Activated naive CD8-positive, alpha-beta T cell (primary cell): ENCODE measurements around the gene NRF1.
"Not testable (repeated sequence)": the region's sequence is repeated elsewhere in the genome, so short reads cannot be mapped to it uniquely, and the experiment has no call there.

Experiments
- H3K27ac Mint-ChIP-seq: one replicate; pipeline ENCODE4 v1.8.0; 2021; ENCODE audit warnings: mixed read lengths
- H3K27me3 Mint-ChIP-seq: one replicate; pipeline ENCODE4 v1.8.0; 2021; ENCODE audit warnings: mixed read lengths
- H3K36me3 Mint-ChIP-seq: one replicate; pipeline ENCODE4 v1.8.0; 2021; ENCODE audit warnings: mixed read lengths
- H3K4me1 Mint-ChIP-seq: one replicate; pipeline ENCODE4 v1.8.0; 2021; ENCODE audit warnings: low read depth, mixed read lengths
- H3K4me3 Mint-ChIP-seq: one replicate; pipeline ENCODE4 v1.8.0; 2021; ENCODE audit warnings: mild to moderate bottlenecking, mixed read lengths
- H3K9me3 Mint-ChIP-seq: one replicate; pipeline ENCODE4 v1.8.0; 2021; ENCODE audit warnings: low read depth, mixed read lengths

The NRF1 gene

GRCh38 chr7:129789000-129789399 lies 177.5 kb downstream of the NRF1 start:
- Mint-ChIP-seq H3K36me3 (no peaks in the 10 kb centered on the region), H3K9me3 (no peaks in the 10 kb centered on the region), H3K4me1 (peaks cover 17% of the 10 kb centered on the region), H3K27ac (no peak overlapping the region), H3K4me3 (no peak overlapping the region), H3K27me3 (peaks cover 27% of the 10 kb centered on the region)

GRCh38 chr7:129789652-129790051 lies 178.1 kb downstream of the NRF1 start:
- Mint-ChIP-seq H3K4me1 (peaks cover 17% of the 10 kb centered on the region), H3K9me3 (no peaks in the 10 kb centered on the region), H3K36me3 (no peaks in the 10 kb centered on the region), H3K4me3 (no peak overlapping the region), H3K27ac (no peak overlapping the region), H3K27me3 (peaks cover 27% of the 10 kb centered on the region)

- H3K36me3 Mint-ChIP-seq: no peaks in the 10 kb centered on the region
- peaks cover 26% of the 10 kb centered on the region for H3K27me3 Mint-ChIP-seq
These were observed 178.6 kb downstream of the NRF1 start for GRCh38 chr7:129790136-129790535.

GRCh38 chr7:129792721-129793120 lies 181.2 kb downstream of the NRF1 start:
- no peaks in the 10 kb centered on the region for H3K4me1 Mint-ChIP-seq
- H3K4me3 Mint-ChIP-seq: no peak overlapping the region
- peaks cover 13% of the 10 kb centered on the region for H3K27me3 Mint-ChIP-seq
- H3K9me3 Mint-ChIP-seq: no peaks in the 10 kb centered on the region
- H3K36me3 Mint-ChIP-seq: no peaks in the 10 kb centered on the region
- no peak overlapping the region for H3K27ac Mint-ChIP-seq

More at GRCh38 chr7:129790136-129790535, 178.6 kb downstream of the NRF1 start:
- Mint-ChIP-seq H3K4me1 (peaks cover 13% of the 10 kb centered on the region), H3K9me3 (no peaks in the 10 kb centered on the region), H3K27ac (no peak overlapping the region), H3K4me3 (no peak overlapping the region)

- Mint-ChIP-seq H3K4me3 (no peak overlapping the region), H3K27ac (no peak overlapping the region), H3K36me3 (no peaks in the 10 kb centered on the region), H3K27me3 (peaks cover 11% of the 10 kb centered on the region), H3K9me3 (no peaks in the 10 kb centered on the region), H3K4me1 (no peaks in the 10 kb centered on the region)
These were observed 182.2 kb downstream of the NRF1 start for GRCh38 chr7:129793506-129794310.

GRCh38 chr7:129794461-129794860 lies 182.9 kb downstream of the NRF1 start:
- not testable (repeated sequence) for H3K9me3 Mint-ChIP-seq, H3K27ac Mint-ChIP-seq, H3K36me3 Mint-ChIP-seq, H3K27me3 Mint-ChIP-seq, H3K4me1 Mint-ChIP-seq, H3K4me3 Mint-ChIP-seq

GRCh38 chr7:129796186-129796775 lies 184.8 kb downstream of the NRF1 start:
- H3K9me3 Mint-ChIP-seq: no peaks in the 10 kb centered on the region
- no peaks in the 10 kb centered on the region for H3K36me3 Mint-ChIP-seq
- peaks cover 3% of the 10 kb centered on the region for H3K27me3 Mint-ChIP-seq
- H3K4me3 Mint-ChIP-seq: no peak overlapping the region
- no peak overlapping the region for H3K27ac Mint-ChIP-seq
- no peaks in the 10 kb centered on the region for H3K4me1 Mint-ChIP-seq

- no peak overlapping the region for H3K27ac Mint-ChIP-seq
- no peaks in the 10 kb centered on the region for H3K4me1 Mint-ChIP-seq
- H3K4me3 Mint-ChIP-seq: no peak overlapping the region
- no peaks in the 10 kb centered on the region for H3K9me3 Mint-ChIP-seq
- H3K27me3 Mint-ChIP-seq: no peaks in the 10 kb centered on the region
- H3K36me3 Mint-ChIP-seq: no peaks in the 10 kb centered on the region
These were observed 185.8 kb downstream of the NRF1 start for GRCh38 chr7:129797214-129797789.

GRCh38 chr7:129798616-129799349 lies 187.3 kb downstream of the NRF1 start:
- H3K27ac Mint-ChIP-seq: no peak overlapping the region
- H3K4me3 Mint-ChIP-seq: no peak overlapping the region
- H3K4me1 Mint-ChIP-seq: no peaks in the 10 kb centered on the region
- no peaks in the 10 kb centered on the region for H3K36me3 Mint-ChIP-seq
- H3K9me3 Mint-ChIP-seq: no peaks in the 10 kb centered on the region
- H3K27me3 Mint-ChIP-seq: no peaks in the 10 kb centered on the region

GRCh38 chr7:129799350-129799955 lies 187.9 kb downstream of the NRF1 start:
- no peak overlapping the region for H3K4me3 Mint-ChIP-seq
- H3K27ac Mint-ChIP-seq: no peak overlapping the region
- H3K27me3 Mint-ChIP-seq: no peaks in the 10 kb centered on the region
- H3K4me1 Mint-ChIP-seq: no peaks in the 10 kb centered on the region
- H3K9me3 Mint-ChIP-seq: no peaks in the 10 kb centered on the region
- no peaks in the 10 kb centered on the region for H3K36me3 Mint-ChIP-seq

- no peak overlapping the region for H3K4me3 Mint-ChIP-seq
- H3K27ac Mint-ChIP-seq: no peak overlapping the region
- H3K9me3 Mint-ChIP-seq: no peaks in the 10 kb centered on the region
- H3K4me1 Mint-ChIP-seq: no peaks in the 10 kb centered on the region
- H3K36me3 Mint-ChIP-seq: no peaks in the 10 kb centered on the region
- no peaks in the 10 kb centered on the region for H3K27me3 Mint-ChIP-seq
These were observed 189.4 kb downstream of the NRF1 start for GRCh38 chr7:129800901-129801300.

- Mint-ChIP-seq H3K27me3 (no peaks in the 10 kb centered on the region), H3K9me3 (no peaks in the 10 kb centered on the region), H3K27ac (no peak overlapping the region), H3K4me3 (no peak overlapping the region), H3K4me1 (no peaks in the 10 kb centered on the region), H3K36me3 (no peaks in the 10 kb centered on the region)
These were observed 190.4 kb downstream of the NRF1 start for GRCh38 chr7:129801882-129802281.

GRCh38 chr7:129803546-129804081 lies 192.1 kb downstream of the NRF1 start:
- Mint-ChIP-seq H3K36me3 (no peaks in the 10 kb centered on the region), H3K4me1 (no peaks in the 10 kb centered on the region), H3K9me3 (no peaks in the 10 kb centered on the region), H3K4me3 (no peak overlapping the region), H3K27ac (no peak overlapping the region), H3K27me3 (no peaks in the 10 kb centered on the region)

- no peaks in the 10 kb centered on the region for H3K36me3 Mint-ChIP-seq
- no peaks in the 10 kb centered on the region for H3K4me1 Mint-ChIP-seq
- no peak overlapping the region for H3K27ac Mint-ChIP-seq
- no peak overlapping the region for H3K4me3 Mint-ChIP-seq
- no peaks in the 10 kb centered on the region for H3K27me3 Mint-ChIP-seq
- no peaks in the 10 kb centered on the region for H3K9me3 Mint-ChIP-seq
These were observed 192.8 kb downstream of the NRF1 start for GRCh38 chr7:129804111-129804889.
